HG03025 (cell line): ENCODE measurements around the gene ACVR1C.

Experiments
- ATAC-seq: cut with Tn5 transposase; IDR thresholded peaks from one replicate; pipeline ENCODE4 v1.9.1; 2021; ENCODE audit warnings: mild to moderate bottlenecking, moderate library complexity; ENCODE audit not compliant: unreplicated experiment, low FRiP score

Gene ACVR1C

GRCh38 chr2:157500334-157500733, 128.3 kb downstream of the ACVR1C start:
- ATAC-seq = no peak

- ATAC-seq = no peak
Observed at GRCh38 chr2:157498483-157498882, 130.2 kb downstream of the ACVR1C start.

GRCh38 chr2:157497638-157498314, 130.9 kb downstream of the ACVR1C start:
- ATAC-seq = peak; percentile 84

- peak; percentile 94 for ATAC-seq
Observed at GRCh38 chr2:157492189-157492773, 136.4 kb downstream of the ACVR1C start.

GRCh38 chr2:157489983-157490382, 138.7 kb downstream of the ACVR1C start:
- no peak for ATAC-seq

GRCh38 chr2:157488877-157489276, 139.8 kb downstream of the ACVR1C start:
- no peak for ATAC-seq

GRCh38 chr2:157487747-157488146, 140.9 kb downstream of the ACVR1C start:
- ATAC-seq = no peak

- no peak for ATAC-seq
Observed at GRCh38 chr2:157487271-157487610, 141.4 kb downstream of the ACVR1C start.

- no peak for ATAC-seq
Observed at GRCh38 chr2:157486596-157487270, 141.9 kb downstream of the ACVR1C start.

GRCh38 chr2:157480182-157480961, 148.3 kb downstream of the ACVR1C start:
- peak; percentile 88 for ATAC-seq

- ATAC-seq = peak; percentile 57
Observed at GRCh38 chr2:157479081-157480027, 149.3 kb downstream of the ACVR1C start.

- no peak for ATAC-seq
Observed at GRCh38 chr2:157477919-157478318, 150.7 kb downstream of the ACVR1C start.

GRCh38 chr2:157476953-157477709, 151.5 kb downstream of the ACVR1C start:
- no peak for ATAC-seq
